HCT116 (cell line): ENCODE results near the gene CA4. TPM values are rescaled to one million over a fixed set of nuclear protein-coding genes. Genes with fewer than 3 reads are reported as not detected.

Source experiments
- total RNA-seq: library from RNA; stranded (reverse); gene quantifications from one replicate; pipeline ENCODE4 v1.2.1, GENCODE V29; 2021; ENCODE audit not compliant: unreplicated experiment

The CA4 gene
- total RNA-seq, 1 experiment from 2014 or later: 0.20 TPM

Other genes with a start within 250 kb of the CA4 start
- gene RNFT1, start 185.2 kb upstream of the CA4 start, total RNA-seq: 24.2 TPM
- gene HEATR6, start 71.1 kb upstream of the CA4 start, total RNA-seq: 39.0 TPM
- 67.0 TPM for gene USP32, start 242.2 kb downstream of the CA4 start, total RNA-seq